Transverse colon (tissue), 4 donors: ENCODE data around the gene TDRKH. TPM values are rescaled to one million over a fixed set of nuclear protein-coding genes. Genes with fewer than 3 reads are reported as not detected.

ENCODE experiments used
- DNase-seq: peaks from one replicate; pipeline ENCODE4 v3.0.0-alpha.2; 2019
- H3K27ac ChIP-seq, 4 donors: fragments of 200-600 bp; sonication (generic); 2 replicates each; pipeline ENCODE4 v1.5.1; 2016 to 2018; ENCODE audit warnings: inconsistent platforms in 4 of 4
- H3K27me3 ChIP-seq: fragments of 200-600 bp; sonication (generic); 2 replicates; pipeline ENCODE4 v1.5.1; 2017; ENCODE audit warnings: inconsistent platforms
- H3K36me3 ChIP-seq, 4 donors: fragments of 200-600 bp; sonication (generic); 2 replicates each; pipeline ENCODE4 v1.5.1; 2017 to 2019; ENCODE audit warnings: inconsistent platforms in 4 of 4
- H3K4me1 ChIP-seq, 4 donors: fragments of 200-600 bp; sonication (generic); 2 replicates each; pipeline ENCODE4 v1.5.1; 2017 to 2020; ENCODE audit warnings: inconsistent platforms in 4 of 4
- H3K4me3 ChIP-seq, 4 donors: fragments of 200-600 bp; sonication (generic); 1 replicate in 1 of 4; 2 replicates in 3 of 4; pipeline versions ENCODE4 v1.5.1 to v1.6.1; 2017 to 2019; ENCODE audit warnings: inconsistent platforms in 4 of 4
- H3K9me3 ChIP-seq, 2 donors: fragments of 200-600 bp; sonication (generic); 2 replicates each; pipeline ENCODE4 v1.5.1; 2017 to 2019; ENCODE audit warnings: inconsistent platforms in 2 of 2
- CTCF ChIP-seq, 5 experiments: fragments of 200-600 bp in 3 of 5; fragments of 450-650 bp in 2 of 5; sonication (generic) in 3 of 5; IDR thresholded peaks; 1 replicate in 2 of 5; 2 replicates in 3 of 5; pipeline ENCODE4 v1.5.1; 2016 to 2017; ENCODE audit warnings: antibody characterized with exemption in 5 of 5, inconsistent platforms in 3 of 5, mild to moderate bottlenecking in 2 of 5, moderate library complexity in 1 of 5
- EP300 ChIP-seq: sonication (generic); formaldehyde crosslinking; IDR thresholded peaks from one replicate; pipeline ENCODE4 v1.6.1; 2017; ENCODE audit warnings: antibody characterized with exemption, low read depth
- POLR2A ChIP-seq: fragments of 450-650 bp; IDR thresholded peaks from one replicate; pipeline ENCODE4 v1.6.1; 2016; ENCODE audit warnings: antibody characterized with exemption, mild to moderate bottlenecking, moderate library complexity
- POLR2AphosphoS5 ChIP-seq, 3 donors: sonication (generic); formaldehyde crosslinking; IDR thresholded peaks; one replicate each; pipeline ENCODE4 v1.6.1; 2016; ENCODE audit warnings: antibody characterized with exemption in 3 of 3
- WGBS, 2 donors: methylation state at CpG; one replicate each; pipeline ENCODE4 v1.1.5; 2018; ENCODE audit warnings: low coverage in 1 of 2; 5-methylcytosine and 5-hydroxymethylcytosine counted together
- in situ Hi-C, 4 donors: fragments of 200-750 bp; cut with MboI; loops; one replicate each; pipeline versions ENCODE4 v1.15.0 to v1.15.1; 2017; ENCODE audit warnings: low sequenced_read_pairs in 3 of 4, low pct_ligation_motif_present in 1 of 4, low pct_unique_long_range_greater_than_20kb in 1 of 4
- intact Hi-C: fragments of 100-400 bp; cut with DNase I; formaldehyde crosslinking; loops from one replicate; pipeline ENCODE4 v1.15.1; 2023; ENCODE audit warnings: low total_unique reads
- total RNA-seq, 4 donors: library from RNA; depleted of rRNA; stranded (reverse); fragments of >200 nt; gene quantifications; one replicate each; pipeline ENCODE4 v1.1.0, GENCODE V29; 2016

The TDRKH gene
- total RNA-seq, 4 donors from 2014 or later, result 0.80 to 5.4 (median 4.0) TPM

DNA sequence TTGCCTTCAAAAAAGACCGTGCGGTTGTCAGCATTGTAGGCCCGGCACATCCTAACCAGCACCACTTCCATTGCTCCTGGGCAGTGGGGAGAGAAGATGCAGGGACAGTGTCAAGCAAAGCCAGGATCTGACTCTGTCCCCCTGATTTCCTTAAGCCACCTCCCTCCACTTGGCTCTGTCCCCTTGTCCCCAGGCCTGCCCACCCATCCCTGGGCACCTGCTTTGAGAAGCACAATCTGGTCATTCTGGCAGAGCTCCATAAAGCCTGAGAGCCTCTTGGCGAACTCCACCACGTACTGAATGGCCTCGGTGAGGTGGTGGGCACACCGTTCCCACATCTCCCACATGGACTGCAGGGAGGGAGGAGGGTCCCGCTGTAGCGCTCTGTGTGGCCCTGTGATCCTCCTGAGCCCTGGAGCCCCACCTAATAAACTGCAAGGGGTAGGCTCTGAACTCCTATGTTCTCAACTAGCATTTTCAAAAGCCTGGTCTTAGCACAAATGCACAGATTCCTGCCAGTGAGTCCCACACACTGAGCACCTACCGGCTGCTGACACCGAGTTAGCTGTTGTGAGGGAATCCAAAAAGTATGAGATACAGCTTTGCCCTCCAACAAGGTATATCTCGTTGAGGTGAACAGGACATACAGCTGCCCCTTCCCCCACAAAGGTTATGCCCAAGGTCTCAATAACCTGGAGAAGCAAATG lies 23.1 kb upstream of the TDRKH start:
- no peak for DNase-seq
- no peaks in the 10 kb centered on the region for H3K36me3 ChIP-seq
- no peak overlapping the region for H3K27ac ChIP-seq
- no peaks in the 10 kb centered on the region for H3K9me3 ChIP-seq
- in situ Hi-C loops (loop anchor here in 1 of 4 donors (10.0 kb wide), 1 partner anchor 59 kb away; no protein-coding TSS in a partner anchor), intact Hi-C loops (no loop called here)
- TF ChIP-seq CTCF (IDR thresholded peaks at IDR 0.05) (no peak), EP300 (no peak), POLR2A (no peak), POLR2AphosphoS5 (IDR thresholded peaks at IDR 0.05) (no peak)
- no peaks in the 10 kb centered on the region for H3K27me3 ChIP-seq
- no peaks in the 10 kb centered on the region for H3K4me1 ChIP-seq
- no peak overlapping the region for H3K4me3 ChIP-seq
- 89% methylated on average over 12 of the region's 12 CpGs; no CpG with 5 or more reads in 1 of the 2 donors for WGBS, 2 donors

DNA sequence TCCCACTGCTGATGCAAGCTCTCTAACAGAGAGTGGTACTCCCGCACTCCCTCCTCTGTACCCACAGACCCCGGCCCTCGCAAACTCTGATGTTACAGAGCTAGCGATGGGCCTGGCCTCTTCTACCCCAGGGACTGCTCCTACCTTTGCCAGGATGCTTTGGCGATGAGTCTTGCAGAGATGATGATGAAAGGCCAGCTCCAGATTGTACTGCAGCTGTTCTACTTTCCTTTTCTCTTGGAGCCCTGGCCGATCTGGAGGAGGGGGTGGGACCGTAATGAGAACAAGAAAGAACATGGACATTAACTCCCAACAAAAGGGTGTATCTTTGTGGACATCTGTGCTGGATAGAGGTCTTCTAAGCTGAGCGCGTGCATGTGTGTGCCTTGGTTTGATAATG lies 20.9 kb upstream of the TDRKH start:
- no peak for TF ChIP-seq POLR2A
- TF ChIP-seq CTCF (IDR thresholded peaks at IDR 0.05), result no peak
- no peak for TF ChIP-seq POLR2AphosphoS5 (IDR thresholded peaks at IDR 0.05)
- TF ChIP-seq EP300, result no peak
- no peaks in the 10 kb centered on the region for H3K36me3 ChIP-seq
- 74 to 85% methylated on average over 5 to 9 of the region's 9 CpGs for WGBS, 2 donors
- H3K4me3 ChIP-seq, result no peak overlapping the region
- intact Hi-C loops, result no loop called here
- H3K27ac ChIP-seq, result no peak overlapping the region
- H3K4me1 ChIP-seq, result no peaks in the 10 kb centered on the region
- H3K9me3 ChIP-seq, result no peaks in the 10 kb centered on the region
- no peaks in the 10 kb centered on the region for H3K27me3 ChIP-seq
- no peak for DNase-seq
- in situ Hi-C loops, result loop anchor here in 1 of 4 donors (10.0 kb wide), 1 partner anchor 56 kb away; no protein-coding TSS in a partner anchor

GRCh38 chr1:151809985-151810556 lies 19.8 kb upstream of the TDRKH start:
- in situ Hi-C loops (loop anchor here in 1 of 4 donors (10.0 kb wide), 1 partner anchor 55 kb away; no protein-coding TSS in a partner anchor), intact Hi-C loops (no loop called here)
- no peaks in the 10 kb centered on the region for H3K9me3 ChIP-seq
- DNase-seq, result no peak
- no peaks in the 10 kb centered on the region for H3K27me3 ChIP-seq
- H3K36me3 ChIP-seq, result no peaks in the 10 kb centered on the region
- no peaks in the 10 kb centered on the region for H3K4me1 ChIP-seq
- H3K4me3 ChIP-seq, result no peak overlapping the region
- H3K27ac ChIP-seq, result no peak overlapping the region
- TF ChIP-seq EP300 (no peak), CTCF (IDR thresholded peaks at IDR 0.05) (no peak), POLR2A (no peak), POLR2AphosphoS5 (IDR thresholded peaks at IDR 0.05) (no peak)
- WGBS, 2 donors, result 90 to 93% methylated on average over 1 of the region's 1 CpG

GRCh38 chr1:151809290-151809984 lies 19.1 kb upstream of the TDRKH start:
- Histone ChIP-seq H3K4me3 (no peak overlapping the region), H3K27ac (no peak overlapping the region), H3K4me1 (no peaks in the 10 kb centered on the region), H3K27me3 (no peaks in the 10 kb centered on the region), H3K9me3 (no peaks in the 10 kb centered on the region), H3K36me3 (no peaks in the 10 kb centered on the region)
- DNase-seq, result no peak
- intact Hi-C loops (no loop called here), in situ Hi-C loops (no loop called here)
- TF ChIP-seq POLR2A (no peak), POLR2AphosphoS5 (IDR thresholded peaks at IDR 0.05) (no peak), CTCF (IDR thresholded peaks at IDR 0.05) (no peak), EP300 (no peak)
- 65 to 81% methylated on average over 3 to 8 of the region's 8 CpGs for WGBS, 2 donors
